Transverse colon (tissue), 3 donors: ENCODE results near the gene CREM.

ENCODE experiments used
- POLR2A ChIP-seq: fragments of 450-650 bp; IDR thresholded peaks from one replicate; pipeline ENCODE4 v1.6.1; 2016; ENCODE audit warnings: antibody characterized with exemption, mild to moderate bottlenecking, moderate library complexity
- TF ChIP-seq, protein P1 (sequence below), 5 experiments: fragments of 200-600 bp in 3 of 5; fragments of 450-650 bp in 2 of 5; sonication (generic) in 3 of 5; IDR thresholded peaks; 1 replicate in 2 of 5; 2 replicates in 3 of 5; pipeline ENCODE4 v1.5.1; 2016 to 2017; ENCODE audit warnings: antibody characterized with exemption in 5 of 5, inconsistent platforms in 3 of 5, mild to moderate bottlenecking in 2 of 5, moderate library complexity in 1 of 5

DNA sequence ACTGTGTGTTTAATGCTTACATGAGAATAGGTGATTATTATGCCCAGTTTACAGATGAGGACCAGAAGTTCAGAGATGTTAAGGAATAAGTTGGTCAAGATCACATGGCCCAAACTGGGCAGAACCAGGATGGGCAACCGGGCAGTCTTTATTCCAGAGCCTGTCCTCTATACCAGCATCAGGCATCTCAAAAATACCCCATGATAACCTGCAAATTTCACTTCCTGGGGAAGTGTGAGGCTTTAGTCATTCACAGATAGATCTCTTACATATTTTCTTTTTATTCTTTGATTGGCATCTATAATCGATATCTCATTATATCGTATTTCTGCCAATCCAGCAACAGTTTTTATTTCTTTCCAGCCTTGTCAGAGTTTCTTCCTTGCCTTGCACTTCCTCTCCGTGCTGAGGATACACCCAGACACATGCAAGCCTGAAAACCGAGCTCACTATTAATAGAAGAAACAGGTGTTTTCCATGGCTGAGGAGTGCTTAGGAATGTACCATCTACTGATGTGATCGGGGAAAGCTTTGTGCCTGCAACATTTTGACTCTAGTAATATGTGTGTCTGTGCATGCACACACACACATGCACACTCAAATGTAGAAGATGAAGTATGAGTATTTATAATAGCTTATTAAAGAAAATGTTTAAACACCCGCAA is 82.4 kb downstream of the CREM start:
- TF ChIP-seq, protein P1, sequence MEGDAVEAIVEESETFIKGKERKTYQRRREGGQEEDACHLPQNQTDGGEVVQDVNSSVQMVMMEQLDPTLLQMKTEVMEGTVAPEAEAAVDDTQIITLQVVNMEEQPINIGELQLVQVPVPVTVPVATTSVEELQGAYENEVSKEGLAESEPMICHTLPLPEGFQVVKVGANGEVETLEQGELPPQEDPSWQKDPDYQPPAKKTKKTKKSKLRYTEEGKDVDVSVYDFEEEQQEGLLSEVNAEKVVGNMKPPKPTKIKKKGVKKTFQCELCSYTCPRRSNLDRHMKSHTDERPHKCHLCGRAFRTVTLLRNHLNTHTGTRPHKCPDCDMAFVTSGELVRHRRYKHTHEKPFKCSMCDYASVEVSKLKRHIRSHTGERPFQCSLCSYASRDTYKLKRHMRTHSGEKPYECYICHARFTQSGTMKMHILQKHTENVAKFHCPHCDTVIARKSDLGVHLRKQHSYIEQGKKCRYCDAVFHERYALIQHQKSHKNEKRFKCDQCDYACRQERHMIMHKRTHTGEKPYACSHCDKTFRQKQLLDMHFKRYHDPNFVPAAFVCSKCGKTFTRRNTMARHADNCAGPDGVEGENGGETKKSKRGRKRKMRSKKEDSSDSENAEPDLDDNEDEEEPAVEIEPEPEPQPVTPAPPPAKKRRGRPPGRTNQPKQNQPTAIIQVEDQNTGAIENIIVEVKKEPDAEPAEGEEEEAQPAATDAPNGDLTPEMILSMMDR (IDR thresholded peaks at IDR 0.05) = no peak
- TF ChIP-seq POLR2A = no peak
